ENCODE results near the gene FAM83C. TPM values are rescaled to one million over a fixed set of nuclear protein-coding genes. Genes with fewer than 3 reads are reported as not detected.

FAM83C gene
- total and polyA plus RNA-seq, 9 of the 15 experiments (the other 6 are each of a cell fraction or from before 2014, with no cell fraction given) = not detected

- CTCF ChIA-PET (ENCODE audit: low intra/inter-chr PET ratio) = no interaction called here
- peaks cover 3 to 19% of the 10 kb centered on the region in 2 experiments; a peak in 4 of 5 replicates for H3K4me1 ChIP-seq (replicated peaks in 1 of 2; ENCODE audit: control insufficient read depth in 2 of 2, insufficient read depth in 2 of 2, low read length in 2 of 2)
- H3K4me3 ChIP-seq = no peak overlapping the region
- BruUV-seq (replicated peaks) = no TSS peak
- H3K9ac ChIP-seq (ENCODE audit: insufficient read depth in 1 of 2, low read depth in 2 of 2, low read length in 2 of 2) = no peak overlapping the region
- in situ Hi-C loops (cut with MboI) = no loop called here
- H3K9me1 ChIP-seq (ENCODE audit: control insufficient read depth, insufficient read depth, low read length) = peaks cover 3% of the 10 kb centered on the region
- H2AFZ ChIP-seq (ENCODE audit: low read depth, low read length) = no peak overlapping the region
- intact Hi-C loops (cut with micrococcal nuclease) = no loop called here
- POLR2A ChIA-PET = no interaction called here
- no peak for DNase-seq (ENCODE audit: extremely low read depth in 1 of 4, low spot score in 3 of 4)
- 9% methylated on average over 8 of the region's 8 CpGs for WGBS (ENCODE audit: insufficient coverage, low coverage, missing lambda C conversion rate)
- H4K20me1 ChIP-seq (replicated peaks; ENCODE audit: control insufficient read depth, insufficient read depth, low read length) = 0 out of 2 replicates have a peak, but pooled peaks cover 4% of the 10 kb centered on the region
- H3K36me3 ChIP-seq (ENCODE audit: control insufficient read depth, insufficient read depth, low read length) = no peaks in the 10 kb centered on the region
- peaks cover 31 to 57% of the 10 kb centered on the region in 2 experiments for H3K27me3 ChIP-seq (ENCODE audit: control insufficient read depth in 2 of 2, insufficient read depth in 2 of 2, low read length in 2 of 2)
- no peaks in the 10 kb centered on the region for H3K79me2 ChIP-seq (ENCODE audit: control insufficient read depth, insufficient read depth, low read length)
- no peak overlapping the region for H3K4me2 ChIP-seq (ENCODE audit: insufficient read depth, low read length)
- ATAC-seq = no peak
- FAIRE-seq = no peak
- no peaks in the 10 kb centered on the region for H3K9me3 ChIP-seq (replicated peaks; ENCODE audit: control insufficient read depth, insufficient read depth, low read depth, low read length)
- H3K27ac ChIP-seq (ENCODE audit: extremely low read depth, low read depth, low read length) = no peak overlapping the region
- no peak for TF ChIP-seq GABPB1 (CRISPR knock-in tag; IDR thresholded peaks at IDR 0.05)
- TF ChIP-seq SMARCA4 (IDR thresholded peaks at IDR 0.05) = no peak
- TF ChIP-seq TSHZ1 (CRISPR knock-in tag; IDR thresholded peaks at IDR 0.05) = no peak
- TF ChIP-seq KLF1 (tag; IDR thresholded peaks at IDR 0.05) = no peak
- no peak for TF ChIP-seq JUN (IDR thresholded peaks at IDR 0.05; ENCODE audit: borderline replicate concordance, low read depth, low read length)
- no peak for TF ChIP-seq JUN (CRISPR knock-in tag; IDR thresholded peaks at IDR 0.05; ENCODE audit: borderline replicate concordance)
- TF ChIP-seq POLR2H (tag; IDR thresholded peaks at IDR 0.05; ENCODE audit: low read depth) = no peak
- TF ChIP-seq RERE (CRISPR knock-in tag; IDR thresholded peaks at IDR 0.05; ENCODE audit: borderline replicate concordance) = no peak
- TF ChIP-seq PATZ1 (CRISPR knock-in tag; IDR thresholded peaks at IDR 0.05; ENCODE audit: borderline replicate concordance) = no peak
- no peak for TF ChIP-seq GABPB2 (CRISPR knock-in tag; conservative IDR thresholded peaks at IDR 0.05)
- no peak for TF ChIP-seq KDM1A (IDR thresholded peaks at IDR 0.05)
- no peak for TF ChIP-seq BHLHE40 (IDR thresholded peaks at IDR 0.05; ENCODE audit: low read length)
- TF ChIP-seq SRSF9 (IDR thresholded peaks at IDR 0.05; ENCODE audit: borderline replicate concordance, low read depth, low read length) = no peak
Measured at GRCh38 chr20:35295674-35296073, 3.4 kb upstream of the FAM83C start.
